Spleen (tissue), 7 donors: ENCODE results near the gene PAK6.

Source experiments
- CTCF ChIP-seq, 11 experiments: fragments of 200-600 bp in 7 of 11; fragments of 450-650 bp in 4 of 11; sonication (generic) in 4 of 11; IDR thresholded peaks in 8 of 11; conservative IDR thresholded peaks in 3 of 11; 1 replicate in 7 of 11; 2 replicates in 4 of 11; pipeline versions ENCODE4 v1.4.0 to v1.8.0; 2016 to 2021; ENCODE audit warnings: antibody characterized with exemption in 11 of 11, inconsistent platforms in 4 of 11, mild to moderate bottlenecking in 1 of 11
- POLR2A ChIP-seq, 3 donors: fragments of 450-650 bp; IDR thresholded peaks; one replicate each; pipeline ENCODE4 v1.5.1; 2017; ENCODE audit warnings: antibody characterized with exemption in 3 of 3, mild to moderate bottlenecking in 1 of 3
- POLR2AphosphoS5 ChIP-seq, 3 donors: sonication (generic); formaldehyde crosslinking; IDR thresholded peaks; one replicate each; pipeline ENCODE4 v1.5.1; 2017; ENCODE audit warnings: antibody characterized with exemption in 3 of 3
- donor health status: DM: no; HTN: no; CAD: no; lungs with moderate emphysema.
- donor health status: DM: no; HTN: no; CAD: no.
- donor health status: DM: no; HTN: no; CAD: no.

GRCh38 chr15:40269604-40270003 is 30.7 kb downstream of the PAK6 start:
- TF ChIP-seq CTCF (IDR thresholded peaks at IDR 0.05 in 8 of 11, conservative IDR thresholded peaks at IDR 0.05 in 3 of 11) (no peak), POLR2AphosphoS5 (IDR thresholded peaks at IDR 0.05) (no peak), POLR2A (IDR thresholded peaks at IDR 0.05) (no peak)
